SK-N-SH (cell line): ENCODE measurements around the gene FLT1. TPM values are rescaled to one million over a fixed set of nuclear protein-coding genes. Genes with fewer than 3 reads are reported as not detected.

Source experiments
- CTCF ChIA-PET: fragments of 300-600, 350-600 bp; formaldehyde crosslinking; extraction: SDS; loops from one replicate; lab custom pipeline; 2021; lab: Yijun Ruan, JAX
- POLR2A ChIA-PET: fragments of 350-600 bp; sonication (Branson Sonifier 250); formaldehyde crosslinking; extraction: SDS; loops from one replicate; lab custom pipeline; 2020; ENCODE audit warnings: antibody characterized with exemption, inconsistent platforms; lab: Yijun Ruan, JAX
- DNase-seq: peaks from one replicate; pipeline ENCODE4 v3.0.0; 2012
- H2AFZ ChIP-seq: fragments of 200-600 bp; sonication (generic); 2 replicates; pipeline ENCODE4 v1.8.1; 2016; ENCODE audit warnings: antibody characterized with exemption, mild to moderate bottlenecking, low read depth
- H3F3A ChIP-seq: fragments of 200-600 bp; sonication (generic); replicated peaks from 2 replicates; pipeline ENCODE3; 2016; ENCODE audit warnings: antibody characterized with exemption, mild to moderate bottlenecking; ENCODE audit not compliant: insufficient read depth
- H3K27ac ChIP-seq, 2 experiments: fragments of 200-500 bp in 1 of 2; fragments of 200-600 bp in 1 of 2; sonication (Bioruptor generic) in 1 of 2; sonication (generic), shearing (Covaris generic) in 1 of 2; 2 replicates each; pipeline versions ENCODE4 v1.5.1 to v1.6.1; 2014 to 2016; ENCODE audit warnings: low read depth in 2 of 2, inconsistent platforms in 1 of 2, low read length in 1 of 2, mild to moderate bottlenecking in 1 of 2, mixed read lengths in 1 of 2
- H3K27me3 ChIP-seq: fragments of 200-600 bp; sonication (generic), shearing (Covaris generic); 2 replicates; pipeline ENCODE4 v1.6.1; 2016; ENCODE audit warnings: mixed run types; ENCODE audit not compliant: insufficient read depth
- H3K36me3 ChIP-seq, 2 experiments: fragments of 200-500 bp in 1 of 2; fragments of 200-600 bp in 1 of 2; sonication (Bioruptor generic) in 1 of 2; sonication (generic) in 1 of 2; replicated peaks in 1 of 2; 2 replicates each; pipeline versions ENCODE3 to v1.5.1; 2014 to 2016; ENCODE audit warnings: low read length in 1 of 2, mild to moderate bottlenecking in 1 of 2; ENCODE audit not compliant: insufficient read depth in 2 of 2, control insufficient read depth in 1 of 2
- H3K4me1 ChIP-seq, 2 experiments: fragments of 200-500 bp in 1 of 2; fragments of 200-600 bp in 1 of 2; sonication (Bioruptor generic) in 1 of 2; sonication (generic), shearing (Covaris generic) in 1 of 2; 2 replicates each; pipeline versions ENCODE4 v1.5.1 to v1.6.1; 2014 to 2016; ENCODE audit warnings: low read depth in 1 of 2, low read length in 1 of 2, mixed run types in 1 of 2; ENCODE audit not compliant: insufficient read depth in 2 of 2, control insufficient read depth in 1 of 2
- H3K4me2 ChIP-seq: fragments of 200-600 bp; sonication (generic), shearing (Covaris generic); 2 replicates; pipeline ENCODE4 v1.6.1; 2017; ENCODE audit warnings: mixed run types
- H3K4me3 ChIP-seq, 2 experiments: fragments of 200-500 bp in 1 of 2; fragments of 200-600 bp in 1 of 2; sonication (Bioruptor generic) in 1 of 2; sonication (generic), shearing (Covaris generic) in 1 of 2; 2 replicates each; pipeline versions ENCODE4 v1.5.1 to v1.8.1; 2014 to 2016; ENCODE audit warnings: low read depth in 2 of 2, inconsistent platforms in 1 of 2, low read length in 1 of 2, mild to moderate bottlenecking in 1 of 2, mixed read lengths in 1 of 2, moderate library complexity in 1 of 2
- H3K79me2 ChIP-seq: fragments of 200-600 bp; sonication (generic); 2 replicates; pipeline ENCODE4 v1.8.1; 2017; ENCODE audit warnings: mild to moderate bottlenecking; ENCODE audit not compliant: insufficient read depth
- H3K9ac ChIP-seq: fragments of 200-600 bp; sonication (generic); 2 replicates; pipeline ENCODE4 v1.6.1; 2017; ENCODE audit warnings: mixed run types
- H3K9me2 ChIP-seq: fragments of 200-600 bp; sonication (generic); 2 replicates; pipeline ENCODE4 v1.6.1; 2017; ENCODE audit warnings: mixed run types
- H3K9me3 ChIP-seq: fragments of 200-600 bp; sonication (generic); 2 replicates; pipeline ENCODE4 v1.6.1; 2017; ENCODE audit warnings: mixed run types, mild to moderate bottlenecking, moderate library complexity
- H4K20me1 ChIP-seq: fragments of 200-600 bp; sonication (generic); 2 replicates; pipeline ENCODE4 v1.6.1; 2017; ENCODE audit warnings: mild to moderate bottlenecking, mixed run types; ENCODE audit not compliant: insufficient read depth
- CHD2 ChIP-seq: fragments of 150-350 bp; IDR thresholded peaks from 2 replicates; pipeline ENCODE4 v1.6.1; 2018; ENCODE audit warnings: low read length; ENCODE audit not compliant: partially characterized antibody
- ELF1 ChIP-seq: IDR thresholded peaks from 2 replicates; pipeline ENCODE4 v1.4.0; 2012
- FOSL2 ChIP-seq: IDR thresholded peaks from 2 replicates; pipeline ENCODE4 v1.4.0; 2012; ENCODE audit warnings: low read depth, mild to moderate bottlenecking, moderate library complexity, borderline replicate concordance
- FOXJ3 ChIP-seq: sonication (generic); formaldehyde crosslinking; IDR thresholded peaks from 2 replicates; pipeline ENCODE4 v1.5.1; 2020; ENCODE audit warnings: mild to moderate bottlenecking, missing genetic modification reagents
- FOXM1 ChIP-seq: IDR thresholded peaks from 2 replicates; pipeline ENCODE4 v1.4.0; 2012; ENCODE audit warnings: low read depth, mild to moderate bottlenecking
- GABPA ChIP-seq: IDR thresholded peaks from 2 replicates; pipeline ENCODE4 v1.4.0; 2012; ENCODE audit warnings: low read depth, mild to moderate bottlenecking
- GATA2 ChIP-seq: sonication (generic); formaldehyde crosslinking; IDR thresholded peaks from 2 replicates; pipeline ENCODE4 v1.5.0; 2020; ENCODE audit warnings: mild to moderate bottlenecking, missing genetic modification reagents
- JUND ChIP-seq: IDR thresholded peaks from 2 replicates; pipeline ENCODE4 v1.4.0; 2012
- MEF2A ChIP-seq: IDR thresholded peaks from 2 replicates; pipeline ENCODE4 v1.4.0; 2012; ENCODE audit warnings: low read depth, borderline replicate concordance
- NFIC ChIP-seq: IDR thresholded peaks from 2 replicates; pipeline ENCODE4 v1.4.0; 2012; ENCODE audit warnings: borderline replicate concordance
- POLR2AphosphoS5 ChIP-seq: IDR thresholded peaks from 2 replicates; pipeline ENCODE4 v1.6.1; 2012; ENCODE audit warnings: low read depth, low read length
- RAD21 ChIP-seq: IDR thresholded peaks from 2 replicates; pipeline ENCODE4 v1.6.1; 2012; ENCODE audit warnings: mild to moderate bottlenecking, low read length
- SIN3A ChIP-seq: IDR thresholded peaks from 2 replicates; pipeline ENCODE4 v1.6.1; 2012; ENCODE audit warnings: low read depth, mild to moderate bottlenecking, low read length, moderate library complexity, borderline replicate concordance
- TCF12 ChIP-seq: IDR thresholded peaks from 2 replicates; pipeline ENCODE4 v1.4.0; 2012
- YY1 ChIP-seq: IDR thresholded peaks from 2 replicates; pipeline ENCODE4 v1.4.0; 2012; ENCODE audit warnings: low read depth, mild to moderate bottlenecking
- WGBS: methylation state at CpG from one replicate; pipeline ENCODE4 v1.1.6; 2017; ENCODE audit warnings: low lambda C conversion rate; 5-methylcytosine and 5-hydroxymethylcytosine counted together
- polyA plus RNA-seq, 3 experiments: library from polyadenylated mRNA; depleted of rRNA; stranded (reverse); fragments of >200 nt; gene quantifications; 2 replicates each; pipeline ENCODE4 v1.2.3, GENCODE V29; 2012
- TF ChIP-seq, protein P1 (sequence below): fragments of 150-350 bp; IDR thresholded peaks from 2 replicates; pipeline ENCODE4 v1.6.1; 2017; ENCODE audit warnings: antibody characterized with exemption, low read length, low read depth, borderline replicate concordance
- TF ChIP-seq, protein P2 (sequence below): IDR thresholded peaks from 2 replicates; pipeline ENCODE4 v1.4.0; 2012; ENCODE audit warnings: low read depth
- TF ChIP-seq, protein P3 (sequence below): fragments of 150-350 bp; IDR thresholded peaks from 2 replicates; pipeline ENCODE4 v1.6.1; 2016; ENCODE audit warnings: mild to moderate bottlenecking, low read depth, low read length
- TF ChIP-seq, protein P4 (sequence below): IDR thresholded peaks from 2 replicates; pipeline ENCODE4; 2012
- TF ChIP-seq, protein P5 (sequence below): IDR thresholded peaks from 2 replicates; pipeline ENCODE4 v1.4.0; 2012; ENCODE audit warnings: low read depth, borderline replicate concordance
- TF ChIP-seq, protein P6 (sequence below): fragments of 200-600 bp; sonication (generic); IDR thresholded peaks from 2 replicates; pipeline ENCODE4 v1.6.1; 2017; ENCODE audit warnings: antibody characterized with exemption, mild to moderate bottlenecking, moderate library complexity

Gene FLT1
- polyA plus RNA-seq, 1 of the 3 experiments (the other 2 are of a cell fraction): 0.20 TPM

DNA sequence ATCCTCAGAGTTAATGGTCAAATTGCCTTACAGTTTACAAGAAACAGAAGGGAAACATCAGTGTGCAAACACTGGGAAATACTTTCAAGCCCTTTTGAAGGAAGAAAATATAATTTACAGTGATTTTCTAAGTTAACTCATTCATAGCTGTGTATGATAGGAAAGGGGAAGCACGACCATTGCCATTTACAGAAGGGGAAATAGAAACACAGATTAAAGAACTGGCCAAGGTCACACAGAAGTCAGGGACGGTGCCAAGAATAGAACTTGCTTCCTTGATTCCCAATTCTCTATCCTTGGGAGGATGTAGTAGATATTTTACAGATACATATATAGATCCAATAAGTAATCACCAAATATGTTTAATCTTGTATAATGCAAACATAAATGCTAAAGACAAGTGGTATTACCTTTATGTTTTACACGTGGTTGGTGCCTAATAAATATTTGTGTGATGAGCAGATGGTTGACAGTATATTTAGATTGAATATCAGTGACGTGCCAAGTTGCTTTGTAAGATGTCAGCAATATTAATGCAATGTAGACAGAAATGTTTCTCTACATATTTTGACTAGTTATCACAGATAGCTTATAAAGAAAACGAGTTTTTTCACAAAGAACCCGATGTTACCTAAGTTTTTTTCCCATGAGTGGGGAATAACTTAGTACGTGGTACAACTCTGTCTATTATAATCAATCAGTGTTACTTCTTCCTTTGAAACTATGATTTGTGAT is 73.1 kb downstream of the FLT1 start:
- H3K4me3 ChIP-seq: no peak overlapping the region
- H3F3A ChIP-seq: no peaks in the 10 kb centered on the region
- no peak for DNase-seq
- no peaks in the 10 kb centered on the region for H3K79me2 ChIP-seq
- no peak for TF ChIP-seq GABPA
- no peak for TF ChIP-seq FOSL2
- no peak for TF ChIP-seq POLR2AphosphoS5
- no peak for TF ChIP-seq ELF1
- no peak for TF ChIP-seq JUND
- TF ChIP-seq MEF2A: no peak
- no peaks in the 10 kb centered on the region for H3K36me3 ChIP-seq
- CTCF ChIA-PET: no interaction called here
- no peaks in the 10 kb centered on the region for H3K9me2 ChIP-seq
- H3K9me3 ChIP-seq: no peaks in the 10 kb centered on the region
- no peak overlapping the region for H3K9ac ChIP-seq
- H3K4me2 ChIP-seq: no peak overlapping the region
- POLR2A ChIA-PET: interaction anchor here (0.7 kb wide), 1 partner anchor 33 kb away, joined by 3 read pairs; no protein-coding TSS in a partner anchor
- 15% methylated on average over 7 of the region's 7 CpGs for WGBS
- H3K27me3 ChIP-seq: no peaks in the 10 kb centered on the region; the same call in none of the 2 replicates
- H3K4me1 ChIP-seq: no peaks in the 10 kb centered on the region
- H4K20me1 ChIP-seq: no peaks in the 10 kb centered on the region
- H2AFZ ChIP-seq: no peak overlapping the region
- H3K27ac ChIP-seq: no peak overlapping the region

DNA sequence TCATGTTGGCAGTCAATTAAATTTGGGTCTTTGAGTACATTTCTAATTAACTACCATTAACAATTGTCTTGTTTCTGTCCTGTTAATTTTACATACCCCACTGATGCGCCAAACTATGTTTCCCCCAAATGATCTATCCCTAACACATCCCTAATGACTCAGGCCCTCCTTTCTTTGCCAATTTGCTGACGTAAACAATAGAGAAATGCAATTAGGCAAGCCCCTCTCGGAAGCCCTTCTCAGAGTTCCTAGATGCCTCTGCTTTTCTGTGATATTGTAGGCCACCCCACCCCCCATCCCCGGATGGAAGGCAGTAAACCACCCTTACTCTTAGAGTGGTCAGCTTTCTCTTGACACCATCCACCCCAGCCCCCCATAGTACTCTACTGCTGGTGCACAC is 74.2 kb downstream of the FLT1 start:
- no peak for DNase-seq
- Histone ChIP-seq H3K9me3 (no peaks in the 10 kb centered on the region), H3K4me3 (no peak overlapping the region), H3K9ac (no peak overlapping the region), H3K27ac (no peak overlapping the region), H3K36me3 (no peaks in the 10 kb centered on the region), H2AFZ (no peak overlapping the region), H3K27me3 (no peaks in the 10 kb centered on the region; the same call in none of the 2 replicates), H4K20me1 (no peaks in the 10 kb centered on the region), H3F3A (no peaks in the 10 kb centered on the region), H3K79me2 (no peaks in the 10 kb centered on the region), H3K4me1 (no peaks in the 10 kb centered on the region), H3K9me2 (no peaks in the 10 kb centered on the region), H3K4me2 (no peak overlapping the region)
- ChIA-PET CTCF (no interaction called here), POLR2A (no interaction called here)
- 32% methylated on average over 4 of the region's 4 CpGs for WGBS
- TF ChIP-seq, protein P1, sequence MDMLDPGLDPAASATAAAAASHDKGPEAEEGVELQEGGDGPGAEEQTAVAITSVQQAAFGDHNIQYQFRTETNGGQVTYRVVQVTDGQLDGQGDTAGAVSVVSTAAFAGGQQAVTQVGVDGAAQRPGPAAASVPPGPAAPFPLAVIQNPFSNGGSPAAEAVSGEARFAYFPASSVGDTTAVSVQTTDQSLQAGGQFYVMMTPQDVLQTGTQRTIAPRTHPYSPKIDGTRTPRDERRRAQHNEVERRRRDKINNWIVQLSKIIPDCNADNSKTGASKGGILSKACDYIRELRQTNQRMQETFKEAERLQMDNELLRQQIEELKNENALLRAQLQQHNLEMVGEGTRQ: no peak
- TF ChIP-seq YY1 (no peak), CHD2 (no peak), NFIC (no peak), FOXJ3 (CRISPR knock-in tag) (no peak), FOXM1 (no peak), TCF12 (no peak), RAD21 (no peak), SIN3A (no peak), GABPA (no peak), GATA2 (no peak), MEF2A (no peak), FOSL2 (no peak)
- TF ChIP-seq, protein P2, sequence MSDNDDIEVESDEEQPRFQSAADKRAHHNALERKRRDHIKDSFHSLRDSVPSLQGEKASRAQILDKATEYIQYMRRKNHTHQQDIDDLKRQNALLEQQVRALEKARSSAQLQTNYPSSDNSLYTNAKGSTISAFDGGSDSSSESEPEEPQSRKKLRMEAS: no peak
- TF ChIP-seq, protein P3, sequence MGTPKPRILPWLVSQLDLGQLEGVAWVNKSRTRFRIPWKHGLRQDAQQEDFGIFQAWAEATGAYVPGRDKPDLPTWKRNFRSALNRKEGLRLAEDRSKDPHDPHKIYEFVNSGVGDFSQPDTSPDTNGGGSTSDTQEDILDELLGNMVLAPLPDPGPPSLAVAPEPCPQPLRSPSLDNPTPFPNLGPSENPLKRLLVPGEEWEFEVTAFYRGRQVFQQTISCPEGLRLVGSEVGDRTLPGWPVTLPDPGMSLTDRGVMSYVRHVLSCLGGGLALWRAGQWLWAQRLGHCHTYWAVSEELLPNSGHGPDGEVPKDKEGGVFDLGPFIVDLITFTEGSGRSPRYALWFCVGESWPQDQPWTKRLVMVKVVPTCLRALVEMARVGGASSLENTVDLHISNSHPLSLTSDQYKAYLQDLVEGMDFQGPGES: no peak
- TF ChIP-seq, protein P4, sequence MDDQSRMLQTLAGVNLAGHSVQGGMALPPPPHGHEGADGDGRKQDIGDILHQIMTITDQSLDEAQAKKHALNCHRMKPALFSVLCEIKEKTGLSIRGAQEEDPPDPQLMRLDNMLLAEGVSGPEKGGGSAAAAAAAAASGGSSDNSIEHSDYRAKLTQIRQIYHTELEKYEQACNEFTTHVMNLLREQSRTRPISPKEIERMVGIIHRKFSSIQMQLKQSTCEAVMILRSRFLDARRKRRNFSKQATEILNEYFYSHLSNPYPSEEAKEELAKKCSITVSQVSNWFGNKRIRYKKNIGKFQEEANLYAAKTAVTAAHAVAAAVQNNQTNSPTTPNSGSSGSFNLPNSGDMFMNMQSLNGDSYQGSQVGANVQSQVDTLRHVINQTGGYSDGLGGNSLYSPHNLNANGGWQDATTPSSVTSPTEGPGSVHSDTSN: no peak
- TF ChIP-seq, protein P5, sequence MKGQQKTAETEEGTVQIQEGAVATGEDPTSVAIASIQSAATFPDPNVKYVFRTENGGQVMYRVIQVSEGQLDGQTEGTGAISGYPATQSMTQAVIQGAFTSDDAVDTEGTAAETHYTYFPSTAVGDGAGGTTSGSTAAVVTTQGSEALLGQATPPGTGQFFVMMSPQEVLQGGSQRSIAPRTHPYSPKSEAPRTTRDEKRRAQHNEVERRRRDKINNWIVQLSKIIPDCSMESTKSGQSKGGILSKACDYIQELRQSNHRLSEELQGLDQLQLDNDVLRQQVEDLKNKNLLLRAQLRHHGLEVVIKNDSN: no peak
- TF ChIP-seq, protein P6, sequence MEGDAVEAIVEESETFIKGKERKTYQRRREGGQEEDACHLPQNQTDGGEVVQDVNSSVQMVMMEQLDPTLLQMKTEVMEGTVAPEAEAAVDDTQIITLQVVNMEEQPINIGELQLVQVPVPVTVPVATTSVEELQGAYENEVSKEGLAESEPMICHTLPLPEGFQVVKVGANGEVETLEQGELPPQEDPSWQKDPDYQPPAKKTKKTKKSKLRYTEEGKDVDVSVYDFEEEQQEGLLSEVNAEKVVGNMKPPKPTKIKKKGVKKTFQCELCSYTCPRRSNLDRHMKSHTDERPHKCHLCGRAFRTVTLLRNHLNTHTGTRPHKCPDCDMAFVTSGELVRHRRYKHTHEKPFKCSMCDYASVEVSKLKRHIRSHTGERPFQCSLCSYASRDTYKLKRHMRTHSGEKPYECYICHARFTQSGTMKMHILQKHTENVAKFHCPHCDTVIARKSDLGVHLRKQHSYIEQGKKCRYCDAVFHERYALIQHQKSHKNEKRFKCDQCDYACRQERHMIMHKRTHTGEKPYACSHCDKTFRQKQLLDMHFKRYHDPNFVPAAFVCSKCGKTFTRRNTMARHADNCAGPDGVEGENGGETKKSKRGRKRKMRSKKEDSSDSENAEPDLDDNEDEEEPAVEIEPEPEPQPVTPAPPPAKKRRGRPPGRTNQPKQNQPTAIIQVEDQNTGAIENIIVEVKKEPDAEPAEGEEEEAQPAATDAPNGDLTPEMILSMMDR: no peak
